H9 (cell line): Measurements from ENCODE around the gene ACP3. TPM values are rescaled to one million over a fixed set of nuclear protein-coding genes. Genes with fewer than 3 reads are reported as not detected.

Experiments used
- DNase-seq: peaks from one replicate; pipeline ENCODE4 v3.0.0-alpha.2; 2017
- H2AFZ ChIP-seq: one replicate; pipeline ENCODE4 v1.6.1; 2013; ENCODE audit warnings: mild to moderate bottlenecking, low read length, control low read depth, moderate library complexity
- H2AK5ac ChIP-seq: 2 replicates; pipeline ENCODE4 v1.6.1; 2013; ENCODE audit warnings: low read length, control low read depth, mixed read lengths; ENCODE audit not compliant: insufficient read length
- H2BK120ac ChIP-seq: one replicate; pipeline ENCODE4 v1.6.1; 2013; ENCODE audit warnings: low read depth, mild to moderate bottlenecking, low read length, control low read depth, inconsistent platforms; ENCODE audit not compliant: poor library complexity, severe bottlenecking
- H2BK12ac ChIP-seq: 2 replicates; pipeline ENCODE4 v1.6.1; 2013; ENCODE audit warnings: low read length, control low read depth, mixed read lengths, low read depth; ENCODE audit not compliant: insufficient read length
- H2BK15ac ChIP-seq: 2 replicates; pipeline ENCODE4 v1.6.1; 2013; ENCODE audit warnings: low read depth, low read length, control low read depth
- H2BK20ac ChIP-seq: one replicate; pipeline ENCODE4 v1.6.1; 2013; ENCODE audit warnings: low read depth, mild to moderate bottlenecking, low read length, control low read depth, inconsistent platforms; ENCODE audit not compliant: poor library complexity, severe bottlenecking
- H2BK5ac ChIP-seq: 2 replicates; pipeline ENCODE4 v1.6.1; 2013; ENCODE audit warnings: low read length, control low read depth, mixed read lengths; ENCODE audit not compliant: insufficient read length
- H3K14ac ChIP-seq: 2 replicates; pipeline ENCODE4 v1.6.1; 2013; ENCODE audit warnings: low read length, control low read depth; ENCODE audit not compliant: insufficient read depth
- H3K18ac ChIP-seq: 2 replicates; pipeline ENCODE4 v1.6.1; 2013; ENCODE audit warnings: low read depth, mild to moderate bottlenecking, mixed read lengths, low read length, control low read depth; ENCODE audit not compliant: insufficient read length
- H3K23ac ChIP-seq: 2 replicates; pipeline ENCODE4 v1.6.1; 2013; ENCODE audit warnings: low read length, control low read depth, mixed read lengths, low read depth; ENCODE audit not compliant: insufficient read length
- H3K23me2 ChIP-seq: 2 replicates; pipeline ENCODE4 v1.6.1; 2013; ENCODE audit warnings: low read depth, mild to moderate bottlenecking, mixed read lengths, low read length, control low read depth; ENCODE audit not compliant: insufficient read length, poor library complexity, severe bottlenecking
- H3K27ac ChIP-seq: 2 replicates; pipeline ENCODE4 v1.5.1; 2013; ENCODE audit warnings: low read length, control low read depth, mixed read lengths, low read depth; ENCODE audit not compliant: insufficient read length
- H3K27me3 ChIP-seq: 2 replicates; pipeline ENCODE4 v1.6.1; 2013; ENCODE audit warnings: low read length, control low read depth, inconsistent platforms; ENCODE audit not compliant: insufficient read depth
- H3K4ac ChIP-seq: 2 replicates; pipeline ENCODE4 v1.6.1; 2013; ENCODE audit warnings: low read depth, mild to moderate bottlenecking, control low read depth, inconsistent platforms, low read length, moderate library complexity
- H3K4me1 ChIP-seq: 2 replicates; pipeline ENCODE4 v1.6.1; 2013; ENCODE audit warnings: low read length, control low read depth, inconsistent platforms; ENCODE audit not compliant: insufficient read depth
- H3K4me2 ChIP-seq: 2 replicates; pipeline ENCODE4 v1.6.1; 2013; ENCODE audit warnings: low read length, control low read depth, mixed read lengths; ENCODE audit not compliant: insufficient read length, insufficient read depth
- H3K56ac ChIP-seq: 2 replicates; pipeline ENCODE4 v1.6.1; 2013; ENCODE audit warnings: low read depth, mild to moderate bottlenecking, mixed read lengths, low read length, control low read depth; ENCODE audit not compliant: insufficient read length
- H3K79me1 ChIP-seq: 2 replicates; pipeline ENCODE4 v1.6.1; 2013; ENCODE audit warnings: low read depth, mild to moderate bottlenecking, moderate library complexity, low read length, control low read depth, inconsistent platforms; ENCODE audit not compliant: insufficient read depth, poor library complexity, severe bottlenecking
- H3K79me2 ChIP-seq: 2 replicates; pipeline ENCODE4 v1.6.1; 2013; ENCODE audit warnings: low read length, control low read depth, inconsistent platforms; ENCODE audit not compliant: insufficient read depth
- H3K9ac ChIP-seq: 2 replicates; pipeline ENCODE4 v1.6.1; 2013; ENCODE audit warnings: low read length, control low read depth, mixed read lengths; ENCODE audit not compliant: insufficient read length; ENCODE audit errors: extremely low read depth
- H3K9me3 ChIP-seq: one replicate; pipeline ENCODE4 v1.6.1; 2013; ENCODE audit warnings: low read depth, low read length, inconsistent platforms; ENCODE audit not compliant: control insufficient read depth
- H3T11ph ChIP-seq: one replicate; pipeline ENCODE4 v1.6.1; 2013; ENCODE audit warnings: mild to moderate bottlenecking, low read length, control low read depth, inconsistent platforms
- H4K20me1 ChIP-seq: one replicate; pipeline ENCODE4 v1.6.1; 2013; ENCODE audit not compliant: control insufficient read depth, insufficient read length, insufficient read depth
- H4K5ac ChIP-seq: 2 replicates; pipeline ENCODE4 v1.6.1; 2013; ENCODE audit warnings: low read depth, mild to moderate bottlenecking, mixed read lengths, low read length, control low read depth; ENCODE audit not compliant: insufficient read length
- H4K8ac ChIP-seq: replicated peaks from 2 replicates; pipeline ENCODE4 v1.6.1; 2013; ENCODE audit warnings: low read length, control low read depth, mixed read lengths, low read depth; ENCODE audit not compliant: insufficient read length
- H4K91ac ChIP-seq: 2 replicates; pipeline ENCODE4 v1.6.1; 2013; ENCODE audit warnings: low read depth, mild to moderate bottlenecking, moderate library complexity, mixed read lengths, low read length, control low read depth; ENCODE audit not compliant: insufficient read length
- H3K27ac Mint-ChIP-seq, 3 experiments: 2 replicates in 2 of 3; 3 replicates in 1 of 3; pipeline ENCODE4 v1.8.0; 2020 to 2021; ENCODE audit warnings: mixed read lengths in 3 of 3, mild to moderate bottlenecking in 1 of 3, moderate library complexity in 1 of 3
- H3K27me3 Mint-ChIP-seq: 2 replicates; pipeline ENCODE4 v1.8.0; 2021; ENCODE audit warnings: low read depth, mild to moderate bottlenecking, moderate library complexity, mixed read lengths
- H3K36me3 Mint-ChIP-seq, 3 experiments: 2 replicates in 2 of 3; 3 replicates in 1 of 3; pipeline ENCODE4 v1.8.0; 2020 to 2021; ENCODE audit warnings: low read depth in 3 of 3, mixed read lengths in 3 of 3; ENCODE audit not compliant: insufficient read depth in 1 of 3
- H3K4me1 Mint-ChIP-seq, 2 experiments: 2 replicates each; pipeline ENCODE4 v1.8.0; 2020; ENCODE audit warnings: mixed read lengths in 2 of 2
- H3K4me3 Mint-ChIP-seq, 2 experiments: 2 replicates in 1 of 2; 3 replicates in 1 of 2; pipeline ENCODE4 v1.8.0; 2020 to 2021; ENCODE audit warnings: mild to moderate bottlenecking in 2 of 2, mixed read lengths in 2 of 2, moderate library complexity in 1 of 2
- H3K9me3 Mint-ChIP-seq, 2 experiments: 2 replicates in 1 of 2; 3 replicates in 1 of 2; pipeline ENCODE4 v1.8.0; 2020; ENCODE audit warnings: mild to moderate bottlenecking in 2 of 2, mixed read lengths in 2 of 2, moderate library complexity in 1 of 2
- WGBS: extraction: QIAGEN DNeasy Blood & Tissue Kit; methylation state at CpG from one replicate; pipeline ENCODE4 v1.1.7; 2013; ENCODE audit warnings: missing lambda C conversion rate, low lambda C conversion rate, mixed read lengths; ENCODE audit not compliant: insufficient read length; ENCODE audit errors: extremely low coverage; 5-methylcytosine and 5-hydroxymethylcytosine counted together
- total RNA-seq: library from RNA; stranded (reverse); gene quantifications from 2 replicates; pipeline ENCODE4 v1.2.1, GENCODE V29; 2021
- TF ChIP-seq, protein P1 (sequence below): fragments of 200-600 bp; sonication (generic); conservative IDR thresholded peaks from 3 replicates; pipeline ENCODE4 v1.8.0; 2021; ENCODE audit warnings: antibody characterized with exemption, mild to moderate bottlenecking

ACP3 gene
- total RNA-seq, 1 experiment from 2014 or later, result 0.17 TPM

DNA sequence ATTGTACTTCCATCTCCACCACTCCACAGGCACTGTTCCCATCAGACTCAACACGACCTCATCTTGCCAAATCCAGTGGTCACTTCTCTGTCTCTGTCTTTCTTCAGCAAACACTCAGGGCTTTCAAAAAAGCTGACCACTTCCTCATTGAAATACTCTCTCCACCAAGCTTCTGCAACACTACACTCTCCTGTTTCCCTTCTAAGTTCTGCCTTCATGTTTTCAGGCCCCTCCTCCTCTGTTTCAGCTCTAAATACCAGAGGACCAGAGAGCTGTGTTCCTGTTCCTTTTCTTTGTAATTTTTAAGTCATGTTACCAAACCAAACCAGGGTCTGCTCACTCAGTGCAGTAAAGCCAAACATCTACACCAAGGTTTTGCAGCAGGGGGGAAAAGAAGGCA, 33.8 kb upstream of the ACP3 start:
- Histone ChIP-seq H3K79me1 (no peaks in the 10 kb centered on the region), H3K4me1 (peaks cover 14% of the 10 kb centered on the region; the same call in 1 of the 2 replicates), H3K23me2 (no peaks in the 10 kb centered on the region), H4K20me1 (no peaks in the 10 kb centered on the region), H2AFZ (peak overlapping the region; percentile 90), H2BK5ac (no peak overlapping the region), H3K56ac (no peak overlapping the region), H3K4me2 (peak overlapping the region; percentile 10), H3K4ac (no peak overlapping the region), H3T11ph (no peak overlapping the region), H2AK5ac (no peak overlapping the region), H2BK120ac (no peak overlapping the region), H2BK20ac (no peak overlapping the region), H3K27ac (no peak overlapping the region), H2BK15ac (no peak overlapping the region), H3K9ac (no peak overlapping the region), H3K27me3 (no peaks in the 10 kb centered on the region), H2BK12ac (no peak overlapping the region), H3K79me2 (no peaks in the 10 kb centered on the region), H4K8ac (no peak overlapping the region), H3K9me3 (no peaks in the 10 kb centered on the region), H3K18ac (peak overlapping the region; percentile 18), H4K5ac (no peak overlapping the region), H4K91ac (no peak overlapping the region), H3K14ac (no peak overlapping the region), H3K23ac (no peak overlapping the region)
- WGBS, result no CpG with 5 or more reads among the region's 1 CpG
- Mint-ChIP-seq H3K36me3 (peaks cover 6 to 12% (median 9%) of the 10 kb centered on the region in 3 experiments; a peak in 4 of 7 replicates), H3K27me3 (no peaks in the 10 kb centered on the region), H3K4me3 (no peak overlapping the region), H3K9me3 (peaks cover 9 to 12% of the 10 kb centered on the region in 2 experiments), H3K4me1 (peaks cover 37 to 38% of the 10 kb centered on the region in 2 experiments), H3K27ac (peak overlapping the region in 2 of 3 experiments; percentile 20 to 54; a peak in 4 of 7 replicates)
- TF ChIP-seq, protein P1, sequence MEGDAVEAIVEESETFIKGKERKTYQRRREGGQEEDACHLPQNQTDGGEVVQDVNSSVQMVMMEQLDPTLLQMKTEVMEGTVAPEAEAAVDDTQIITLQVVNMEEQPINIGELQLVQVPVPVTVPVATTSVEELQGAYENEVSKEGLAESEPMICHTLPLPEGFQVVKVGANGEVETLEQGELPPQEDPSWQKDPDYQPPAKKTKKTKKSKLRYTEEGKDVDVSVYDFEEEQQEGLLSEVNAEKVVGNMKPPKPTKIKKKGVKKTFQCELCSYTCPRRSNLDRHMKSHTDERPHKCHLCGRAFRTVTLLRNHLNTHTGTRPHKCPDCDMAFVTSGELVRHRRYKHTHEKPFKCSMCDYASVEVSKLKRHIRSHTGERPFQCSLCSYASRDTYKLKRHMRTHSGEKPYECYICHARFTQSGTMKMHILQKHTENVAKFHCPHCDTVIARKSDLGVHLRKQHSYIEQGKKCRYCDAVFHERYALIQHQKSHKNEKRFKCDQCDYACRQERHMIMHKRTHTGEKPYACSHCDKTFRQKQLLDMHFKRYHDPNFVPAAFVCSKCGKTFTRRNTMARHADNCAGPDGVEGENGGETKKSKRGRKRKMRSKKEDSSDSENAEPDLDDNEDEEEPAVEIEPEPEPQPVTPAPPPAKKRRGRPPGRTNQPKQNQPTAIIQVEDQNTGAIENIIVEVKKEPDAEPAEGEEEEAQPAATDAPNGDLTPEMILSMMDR, result no peak
- DNase-seq, result no peak
